Thyroid gland (tissue), 4 donors: ENCODE results near the gene ACTR1A. TPM values are rescaled to one million over a fixed set of nuclear protein-coding genes. Genes with fewer than 3 reads are reported as not detected.
"Not testable (repeated sequence)": the region's sequence is repeated elsewhere in the genome, so short reads cannot be mapped to it uniquely, and the experiment has no call there.

Experiments
- DNase-seq, 2 donors: peaks; one replicate each; pipeline ENCODE4 v3.0.0-alpha.2; 2019
- H3K27ac ChIP-seq, 3 donors: fragments of 200-600 bp; sonication (generic); 1 replicate in 2 of 3; 2 replicates in 1 of 3; pipeline ENCODE4 v1.5.1; 2016 to 2019; ENCODE audit warnings: mild to moderate bottlenecking in 1 of 3, moderate library complexity in 1 of 3
- H3K27me3 ChIP-seq: fragments of 200-600 bp; sonication (generic); one replicate; pipeline ENCODE4 v1.5.1; 2019
- H3K36me3 ChIP-seq, 2 donors: fragments of 200-600 bp; sonication (generic); one replicate each; pipeline ENCODE4 v1.5.1; 2016 to 2019
- H3K4me1 ChIP-seq, 2 donors: fragments of 200-600 bp; sonication (generic); one replicate each; pipeline ENCODE4 v1.5.1; 2017 to 2019
- H3K4me3 ChIP-seq, 3 donors: fragments of 200-600 bp; sonication (generic); replicated peaks in 1 of 3; 1 replicate in 2 of 3; 2 replicates in 1 of 3; pipeline ENCODE4 v1.5.1; 2016; ENCODE audit warnings: mild to moderate bottlenecking in 1 of 3
- H3K9me3 ChIP-seq: fragments of 200-600 bp; sonication (generic); one replicate; pipeline ENCODE4 v1.5.1; 2017
- POLR2A ChIP-seq, 2 donors: fragments of 450-650 bp; IDR thresholded peaks; one replicate each; pipeline ENCODE4 v1.6.1; 2017; ENCODE audit warnings: antibody characterized with exemption in 2 of 2, mild to moderate bottlenecking in 2 of 2, moderate library complexity in 1 of 2
- WGBS, 2 donors: methylation state at CpG; one replicate each; pipeline ENCODE4 v1.1.5; 2017; 5-methylcytosine and 5-hydroxymethylcytosine counted together
- intact Hi-C: fragments of 100-400 bp; cut with DNase I; formaldehyde crosslinking; loops from one replicate; pipeline ENCODE4 v1.15.1; 2023
- total RNA-seq, 4 donors: library from RNA; depleted of rRNA; stranded (reverse); fragments of >200 nt; gene quantifications; one replicate each; pipeline ENCODE4 v1.2.3, GENCODE V29; 2016
- TF ChIP-seq, protein P1 (sequence below), 6 experiments: fragments of 200-600 bp in 3 of 6; fragments of 450-650 bp in 3 of 6; sonication (generic) in 3 of 6; IDR thresholded peaks; one replicate each; pipeline ENCODE4 v1.5.1; 2016 to 2019; ENCODE audit warnings: antibody characterized with exemption in 6 of 6, mild to moderate bottlenecking in 2 of 6, inconsistent platforms in 1 of 6, moderate library complexity in 1 of 6

ACTR1A gene
- total RNA-seq, 4 donors from 2014 or later: 94.1 to 111 (median 103) TPM

DNA sequence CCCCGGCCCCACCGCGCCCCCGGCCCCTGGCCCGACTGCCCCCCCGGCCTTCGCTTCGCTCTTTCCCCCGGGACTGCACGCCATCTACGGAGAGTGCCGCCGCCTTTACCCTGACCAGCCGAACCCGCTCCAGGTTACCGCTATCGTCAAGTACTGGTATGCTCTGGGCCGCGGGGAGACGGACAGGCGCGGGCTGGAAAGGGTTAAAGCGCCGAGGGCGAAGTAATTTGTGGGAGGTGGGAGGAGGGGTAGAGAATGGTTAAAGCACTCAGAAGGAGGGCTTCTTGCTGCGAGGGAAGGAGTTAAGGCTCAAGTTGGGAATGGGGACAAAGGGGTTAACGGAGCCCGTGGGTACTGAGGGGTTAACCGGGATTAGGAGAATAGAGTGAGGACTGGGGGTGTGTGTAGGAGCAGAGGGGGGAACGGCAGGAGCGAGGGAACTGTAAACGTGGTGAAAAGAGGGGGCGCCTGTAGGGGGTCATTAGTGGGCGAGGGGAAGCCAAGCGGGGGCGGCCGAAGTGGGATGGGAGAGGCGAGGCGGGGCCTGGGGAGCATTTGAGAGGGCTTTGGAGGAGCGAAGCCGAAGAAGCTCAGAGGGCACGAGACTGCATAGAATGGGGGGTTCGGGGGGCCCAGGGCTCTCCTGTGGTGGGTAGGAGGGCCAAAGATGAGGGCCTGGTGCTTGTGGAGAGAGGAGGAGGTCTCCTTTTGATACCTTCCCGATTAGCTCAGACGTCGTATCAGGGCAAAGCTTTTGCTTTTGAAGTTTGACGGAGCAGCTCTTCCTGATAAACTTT is 1.9 kb upstream of the ACTR1A start:
- WGBS, 2 donors: 1 to 2% methylated on average over 37 to 38 of the region's 47 CpGs
- Histone ChIP-seq H3K4me3 (peak overlapping the region; percentile 49 to 92 (median 55)), H3K4me1 (peaks cover 34 to 35% of the 10 kb centered on the region in 2 donors), H3K27me3 (no peaks in the 10 kb centered on the region), H3K27ac (peak overlapping the region in 2 of 3 donors; percentile 33 to 55), H3K36me3 (no peaks in the 10 kb centered on the region), H3K9me3 (no peaks in the 10 kb centered on the region)
- TF ChIP-seq, protein P1, sequence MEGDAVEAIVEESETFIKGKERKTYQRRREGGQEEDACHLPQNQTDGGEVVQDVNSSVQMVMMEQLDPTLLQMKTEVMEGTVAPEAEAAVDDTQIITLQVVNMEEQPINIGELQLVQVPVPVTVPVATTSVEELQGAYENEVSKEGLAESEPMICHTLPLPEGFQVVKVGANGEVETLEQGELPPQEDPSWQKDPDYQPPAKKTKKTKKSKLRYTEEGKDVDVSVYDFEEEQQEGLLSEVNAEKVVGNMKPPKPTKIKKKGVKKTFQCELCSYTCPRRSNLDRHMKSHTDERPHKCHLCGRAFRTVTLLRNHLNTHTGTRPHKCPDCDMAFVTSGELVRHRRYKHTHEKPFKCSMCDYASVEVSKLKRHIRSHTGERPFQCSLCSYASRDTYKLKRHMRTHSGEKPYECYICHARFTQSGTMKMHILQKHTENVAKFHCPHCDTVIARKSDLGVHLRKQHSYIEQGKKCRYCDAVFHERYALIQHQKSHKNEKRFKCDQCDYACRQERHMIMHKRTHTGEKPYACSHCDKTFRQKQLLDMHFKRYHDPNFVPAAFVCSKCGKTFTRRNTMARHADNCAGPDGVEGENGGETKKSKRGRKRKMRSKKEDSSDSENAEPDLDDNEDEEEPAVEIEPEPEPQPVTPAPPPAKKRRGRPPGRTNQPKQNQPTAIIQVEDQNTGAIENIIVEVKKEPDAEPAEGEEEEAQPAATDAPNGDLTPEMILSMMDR (IDR thresholded peaks at IDR 0.05): no peak
- TF ChIP-seq POLR2A (IDR thresholded peaks at IDR 0.05): no peak
- DNase-seq: peak; percentile 11 to 25
- intact Hi-C loops: loop anchor here (10.0 kb wide), 1 partner anchor 350 kb away; the partner anchor contains the start of gene NOLC1

DNA sequence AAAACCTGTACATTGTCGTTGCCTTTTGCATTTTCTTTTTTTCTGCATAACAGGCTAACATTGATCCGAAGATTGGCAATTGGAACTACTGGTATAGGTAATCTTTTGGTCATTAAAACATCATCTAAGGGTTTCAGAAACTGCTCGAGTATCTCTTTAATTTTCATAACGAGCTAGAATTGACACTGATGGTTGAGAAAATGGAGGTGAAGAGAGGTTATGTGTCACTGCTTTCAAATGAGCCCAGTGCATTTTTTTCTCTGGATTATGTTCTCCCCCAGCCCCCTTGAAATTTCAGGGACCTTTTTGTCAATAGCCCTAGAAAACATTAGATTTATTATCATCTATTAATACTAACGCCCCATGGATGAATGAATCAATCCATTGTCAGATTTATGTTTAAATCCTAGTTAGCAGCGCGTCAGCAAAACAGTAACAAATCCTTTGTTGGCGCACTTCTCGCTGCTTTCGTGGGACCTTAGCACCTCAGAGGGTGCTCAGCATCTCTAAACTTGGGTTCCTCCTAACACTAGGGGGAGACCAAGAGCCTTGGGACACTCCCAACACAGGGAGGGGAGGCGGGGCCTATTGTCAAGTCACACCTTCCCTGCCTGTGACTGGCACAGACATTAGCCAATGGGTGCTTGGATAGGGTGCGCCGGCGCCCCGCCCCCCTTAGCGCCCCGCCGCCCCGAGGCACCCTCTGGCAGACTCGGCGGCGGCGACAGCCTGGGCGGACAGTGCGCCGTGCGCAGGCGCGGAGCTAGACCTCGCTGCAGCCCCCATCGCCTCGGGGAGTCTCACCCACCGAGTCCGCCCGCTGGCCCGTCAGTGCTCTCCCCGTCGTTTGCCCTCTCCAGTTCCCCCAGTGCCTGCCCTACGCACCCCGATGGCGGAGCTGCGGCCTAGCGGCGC is 1.0 kb upstream of the ACTR1A start, which contains the start of gene SUFU:
TSS of gene SUFU (plus strand) at position 709 of the 915 bp plus-strand sequence. CDS start at position 890, 181 bp downstream.
- no peaks in the 10 kb centered on the region for H3K27me3 ChIP-seq
- TF ChIP-seq, protein P1 (IDR thresholded peaks at IDR 0.05): peak; percentile 82 to 94 (median 90)
- TF ChIP-seq POLR2A (IDR thresholded peaks at IDR 0.05): peak in 1 of 2 donors; percentile 69
- no peaks in the 10 kb centered on the region for H3K9me3 ChIP-seq
- peak within 1 kb of the TSS in 2 of 3 donors; percentile 33 to 84 for H3K27ac ChIP-seq
- peak within 1 kb of the TSS; percentile 49 to 92 (median 55) for H3K4me3 ChIP-seq
- H3K4me1 ChIP-seq: peaks cover 34 to 35% of the 10 kb centered on the region in 2 donors
- no peaks in the 10 kb centered on the region for H3K36me3 ChIP-seq
- DNase-seq: peak; percentile 98
- WGBS, 2 donors: 3% methylated on average over 18 to 23 of the region's 44 CpGs
- intact Hi-C loops: loop anchor here (10.0 kb wide), 1 partner anchor 349 kb away; the partner anchor contains the start of gene NOLC1

DNA sequence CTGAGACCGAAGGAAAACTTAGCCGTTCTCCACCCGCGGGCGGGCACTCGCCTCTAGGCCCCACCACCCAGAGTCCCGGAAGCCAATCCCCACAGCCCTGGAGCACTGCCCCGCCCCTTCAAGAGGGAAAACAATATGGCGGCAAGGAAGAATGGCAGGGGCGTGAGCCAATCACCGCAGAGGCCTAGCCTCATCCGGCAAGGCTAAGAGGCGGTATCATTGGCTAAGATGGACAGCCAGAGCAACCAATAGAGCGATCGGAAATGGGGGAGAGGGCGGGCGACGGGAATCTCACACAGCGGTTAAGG is 529 bp downstream of the ACTR1A start:
- intact Hi-C loops: loop anchor here (10.0 kb wide), 1 partner anchor 347 kb away; the partner anchor contains the start of gene NOLC1
- no peaks in the 10 kb centered on the region for H3K36me3 ChIP-seq
- peak; percentile 99 to 100 for DNase-seq
- peak overlapping the region; percentile 79 to 92 (median 84) for H3K27ac ChIP-seq
- H3K4me3 ChIP-seq: peak overlapping the region; percentile 77 to 96 (median 78)
- TF ChIP-seq, protein P1 (IDR thresholded peaks at IDR 0.05): no peak
- no peak for TF ChIP-seq POLR2A (IDR thresholded peaks at IDR 0.05)
- 0% methylated on average over 17 to 19 of the region's 19 CpGs for WGBS, 2 donors
- no peaks in the 10 kb centered on the region for H3K27me3 ChIP-seq
- H3K4me1 ChIP-seq: peaks cover 34 to 35% of the 10 kb centered on the region in 2 donors
- H3K9me3 ChIP-seq: no peaks in the 10 kb centered on the region

DNA sequence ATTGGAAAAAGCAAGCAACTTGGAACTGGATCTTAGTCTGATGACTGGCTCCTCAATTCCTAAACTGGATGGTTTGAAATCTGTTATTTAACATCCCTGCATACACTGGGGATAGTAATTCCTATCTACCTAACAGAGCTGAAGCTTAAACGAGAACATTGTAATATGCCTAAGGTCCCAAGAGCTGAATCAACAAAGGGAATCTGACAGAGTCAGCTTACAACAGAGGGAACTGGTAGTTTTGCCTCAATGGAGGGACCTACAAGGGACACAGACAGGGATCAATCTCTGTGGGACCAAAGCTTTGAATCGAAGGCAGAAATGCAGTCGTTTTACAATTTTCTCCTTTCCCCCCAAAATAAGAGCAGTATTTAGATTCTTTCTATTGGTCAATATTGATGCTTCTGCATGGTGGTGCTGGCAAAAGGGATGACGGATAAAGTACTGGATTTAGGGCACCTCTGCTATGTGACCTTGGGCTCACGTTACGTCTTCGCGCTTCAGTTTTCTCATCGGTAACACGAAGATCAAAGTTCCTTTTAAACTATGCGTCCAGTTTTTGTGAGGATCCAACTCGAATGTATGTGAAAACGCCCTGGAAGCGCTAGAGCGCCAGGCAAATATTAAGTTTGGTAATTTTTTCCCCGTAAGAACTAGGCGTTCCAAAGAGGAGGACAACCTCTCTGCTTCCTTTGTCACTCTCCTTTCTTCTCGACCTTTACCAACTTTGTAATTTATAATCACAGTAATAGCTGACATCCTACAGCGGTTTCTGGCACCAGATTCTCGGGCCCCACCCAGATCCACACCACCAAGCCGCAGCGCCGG is 1.1 kb downstream of the ACTR1A start:
- peak overlapping the region in 1 of 3 donors; percentile 92 for H3K27ac ChIP-seq
- WGBS, 2 donors: 5 to 6% methylated on average over 23 of the region's 23 CpGs
- H3K9me3 ChIP-seq: no peaks in the 10 kb centered on the region
- TF ChIP-seq POLR2A (IDR thresholded peaks at IDR 0.05): no peak
- TF ChIP-seq, protein P1 (IDR thresholded peaks at IDR 0.05): no peak
- H3K4me1 ChIP-seq: peaks cover 33 to 34% of the 10 kb centered on the region in 2 donors
- DNase-seq: no peak
- H3K36me3 ChIP-seq: no peaks in the 10 kb centered on the region
- intact Hi-C loops: loop anchor here (10.0 kb wide), 1 partner anchor 347 kb away; the partner anchor contains the start of gene NOLC1
- H3K4me3 ChIP-seq: peak overlapping the region in 2 of 3 donors; percentile 3 to 23
- H3K27me3 ChIP-seq: no peaks in the 10 kb centered on the region

DNA sequence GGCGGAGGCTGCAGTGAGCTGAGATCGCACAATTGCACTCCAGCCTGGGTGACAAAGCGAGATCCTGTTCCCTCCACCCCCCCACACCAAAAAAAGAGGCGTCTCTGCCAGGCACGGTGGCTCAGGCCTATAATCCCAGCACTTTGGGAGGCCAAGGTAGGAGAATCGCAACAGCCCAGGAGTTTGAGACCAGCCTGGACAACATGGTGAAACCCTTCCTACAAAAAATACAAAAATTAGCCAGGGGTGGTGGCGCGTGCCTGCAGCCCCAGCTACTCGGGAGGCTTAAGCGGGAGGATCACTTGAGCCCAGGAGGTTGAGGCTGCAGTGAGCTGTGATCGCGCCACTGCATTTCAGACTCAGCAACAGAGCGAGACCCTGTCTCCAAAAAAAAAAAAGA is 1.8 kb downstream of the ACTR1A start:
- not testable (repeated sequence) for H3K27me3 ChIP-seq, DNase-seq, H3K4me3 ChIP-seq, H3K36me3 ChIP-seq, H3K27ac ChIP-seq, H3K9me3 ChIP-seq
- intact Hi-C loops: loop anchor here (10.0 kb wide), 1 partner anchor 346 kb away; the partner anchor contains the start of gene NOLC1
- WGBS, 2 donors: 95 to 96% methylated on average over 13 of the region's 13 CpGs
- peaks cover 27 to 28% of the 10 kb centered on the region in 2 donors for H3K4me1 ChIP-seq
